Transverse colon (tissue), 4 donors: ENCODE data around the gene RFFL. TPM values are rescaled to one million over a fixed set of nuclear protein-coding genes. Genes with fewer than 3 reads are reported as not detected.

Experiments
- DNase-seq: peaks from one replicate; pipeline ENCODE4 v3.0.0-alpha.2; 2019
- H3K27ac ChIP-seq, 4 donors: fragments of 200-600 bp; sonication (generic); 2 replicates each; pipeline ENCODE4 v1.5.1; 2016 to 2018; ENCODE audit warnings: inconsistent platforms in 4 of 4
- H3K27me3 ChIP-seq: fragments of 200-600 bp; sonication (generic); 2 replicates; pipeline ENCODE4 v1.5.1; 2017; ENCODE audit warnings: inconsistent platforms
- H3K36me3 ChIP-seq, 4 donors: fragments of 200-600 bp; sonication (generic); 2 replicates each; pipeline ENCODE4 v1.5.1; 2017 to 2019; ENCODE audit warnings: inconsistent platforms in 4 of 4
- H3K4me1 ChIP-seq, 4 donors: fragments of 200-600 bp; sonication (generic); 2 replicates each; pipeline ENCODE4 v1.5.1; 2017 to 2020; ENCODE audit warnings: inconsistent platforms in 4 of 4
- H3K4me3 ChIP-seq, 4 donors: fragments of 200-600 bp; sonication (generic); 1 replicate in 1 of 4; 2 replicates in 3 of 4; pipeline versions ENCODE4 v1.5.1 to v1.6.1; 2017 to 2019; ENCODE audit warnings: inconsistent platforms in 4 of 4
- H3K9me3 ChIP-seq, 2 donors: fragments of 200-600 bp; sonication (generic); 2 replicates each; pipeline ENCODE4 v1.5.1; 2017 to 2019; ENCODE audit warnings: inconsistent platforms in 2 of 2
- EP300 ChIP-seq: sonication (generic); formaldehyde crosslinking; IDR thresholded peaks from one replicate; pipeline ENCODE4 v1.6.1; 2017; ENCODE audit warnings: antibody characterized with exemption, low read depth
- POLR2A ChIP-seq: fragments of 450-650 bp; IDR thresholded peaks from one replicate; pipeline ENCODE4 v1.6.1; 2016; ENCODE audit warnings: antibody characterized with exemption, mild to moderate bottlenecking, moderate library complexity
- POLR2AphosphoS5 ChIP-seq, 3 donors: sonication (generic); formaldehyde crosslinking; IDR thresholded peaks; one replicate each; pipeline ENCODE4 v1.6.1; 2016; ENCODE audit warnings: antibody characterized with exemption in 3 of 3
- WGBS, 2 donors: methylation state at CpG; one replicate each; pipeline ENCODE4 v1.1.5; 2018; ENCODE audit warnings: low coverage in 1 of 2; 5-methylcytosine and 5-hydroxymethylcytosine counted together
- in situ Hi-C, 4 donors: fragments of 200-750 bp; cut with MboI; loops; one replicate each; pipeline versions ENCODE4 v1.15.0 to v1.15.1; 2017; ENCODE audit warnings: low sequenced_read_pairs in 3 of 4, low pct_ligation_motif_present in 1 of 4, low pct_unique_long_range_greater_than_20kb in 1 of 4
- intact Hi-C: fragments of 100-400 bp; cut with DNase I; formaldehyde crosslinking; loops from one replicate; pipeline ENCODE4 v1.15.1; 2023; ENCODE audit warnings: low total_unique reads
- total RNA-seq, 4 donors: library from RNA; depleted of rRNA; stranded (reverse); fragments of >200 nt; gene quantifications; one replicate each; pipeline ENCODE4 v1.1.0, GENCODE V29; 2016
- TF ChIP-seq, protein P1 (sequence below), 5 experiments: fragments of 200-600 bp in 3 of 5; fragments of 450-650 bp in 2 of 5; sonication (generic) in 3 of 5; IDR thresholded peaks; 1 replicate in 2 of 5; 2 replicates in 3 of 5; pipeline ENCODE4 v1.5.1; 2016 to 2017; ENCODE audit warnings: antibody characterized with exemption in 5 of 5, inconsistent platforms in 3 of 5, mild to moderate bottlenecking in 2 of 5, moderate library complexity in 1 of 5

Gene RFFL
- total RNA-seq, 4 donors from 2014 or later: 40.6 to 75.8 (median 50.7) TPM

GRCh38 chr17:35023538-35023937 lies 40.0 kb downstream of the RFFL start:
- no peaks in the 10 kb centered on the region for H3K27me3 ChIP-seq
- DNase-seq: no peak
- H3K4me3 ChIP-seq: no peak overlapping the region
- TF ChIP-seq, protein P1, sequence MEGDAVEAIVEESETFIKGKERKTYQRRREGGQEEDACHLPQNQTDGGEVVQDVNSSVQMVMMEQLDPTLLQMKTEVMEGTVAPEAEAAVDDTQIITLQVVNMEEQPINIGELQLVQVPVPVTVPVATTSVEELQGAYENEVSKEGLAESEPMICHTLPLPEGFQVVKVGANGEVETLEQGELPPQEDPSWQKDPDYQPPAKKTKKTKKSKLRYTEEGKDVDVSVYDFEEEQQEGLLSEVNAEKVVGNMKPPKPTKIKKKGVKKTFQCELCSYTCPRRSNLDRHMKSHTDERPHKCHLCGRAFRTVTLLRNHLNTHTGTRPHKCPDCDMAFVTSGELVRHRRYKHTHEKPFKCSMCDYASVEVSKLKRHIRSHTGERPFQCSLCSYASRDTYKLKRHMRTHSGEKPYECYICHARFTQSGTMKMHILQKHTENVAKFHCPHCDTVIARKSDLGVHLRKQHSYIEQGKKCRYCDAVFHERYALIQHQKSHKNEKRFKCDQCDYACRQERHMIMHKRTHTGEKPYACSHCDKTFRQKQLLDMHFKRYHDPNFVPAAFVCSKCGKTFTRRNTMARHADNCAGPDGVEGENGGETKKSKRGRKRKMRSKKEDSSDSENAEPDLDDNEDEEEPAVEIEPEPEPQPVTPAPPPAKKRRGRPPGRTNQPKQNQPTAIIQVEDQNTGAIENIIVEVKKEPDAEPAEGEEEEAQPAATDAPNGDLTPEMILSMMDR (IDR thresholded peaks at IDR 0.05): no peak
- TF ChIP-seq POLR2AphosphoS5 (IDR thresholded peaks at IDR 0.05) (no peak), POLR2A (no peak), EP300 (no peak)
- H3K36me3 ChIP-seq: peaks cover 0 to 5% (median 0%) of the 10 kb centered on the region in 4 donors
- intact Hi-C loops: loop anchor here (5.0 kb wide), 1 partner anchor 64 kb away; no protein-coding TSS in a partner anchor
- peaks cover 11 to 53% (median 14%) of the 10 kb centered on the region in 4 donors for H3K4me1 ChIP-seq
- peak overlapping the region; percentile 35 to 76 (median 70) for H3K27ac ChIP-seq
- in situ Hi-C loops: no loop called here
- WGBS, 2 donors: 80 to 82% methylated on average over 1 to 3 of the region's 3 CpGs
- H3K9me3 ChIP-seq: no peaks in the 10 kb centered on the region

GRCh38 chr17:35022536-35023063 lies 40.9 kb downstream of the RFFL start:
- DNase-seq: peak; percentile 59
- in situ Hi-C loops (no loop called here), intact Hi-C loops (loop anchor here (5.0 kb wide), 1 partner anchor 65 kb away; no protein-coding TSS in a partner anchor)
- Histone ChIP-seq H3K36me3 (peaks cover 0 to 5% (median 0%) of the 10 kb centered on the region in 4 donors), H3K4me3 (no peak overlapping the region), H3K4me1 (peaks cover 9 to 47% (median 13%) of the 10 kb centered on the region in 4 donors), H3K27me3 (no peaks in the 10 kb centered on the region), H3K9me3 (no peaks in the 10 kb centered on the region), H3K27ac (peak overlapping the region; percentile 35 to 76 (median 70))
- TF ChIP-seq POLR2AphosphoS5 (IDR thresholded peaks at IDR 0.05): peak; percentile 68 to 82 (median 72)
- TF ChIP-seq, protein P1 (IDR thresholded peaks at IDR 0.05): peak in 4 of 5 experiments; percentile 16 to 46 (median 31)
- peak; percentile 90 for TF ChIP-seq EP300
- no peak for TF ChIP-seq POLR2A
- 42 to 51% methylated on average over 4 to 8 of the region's 8 CpGs for WGBS, 2 donors

DNA sequence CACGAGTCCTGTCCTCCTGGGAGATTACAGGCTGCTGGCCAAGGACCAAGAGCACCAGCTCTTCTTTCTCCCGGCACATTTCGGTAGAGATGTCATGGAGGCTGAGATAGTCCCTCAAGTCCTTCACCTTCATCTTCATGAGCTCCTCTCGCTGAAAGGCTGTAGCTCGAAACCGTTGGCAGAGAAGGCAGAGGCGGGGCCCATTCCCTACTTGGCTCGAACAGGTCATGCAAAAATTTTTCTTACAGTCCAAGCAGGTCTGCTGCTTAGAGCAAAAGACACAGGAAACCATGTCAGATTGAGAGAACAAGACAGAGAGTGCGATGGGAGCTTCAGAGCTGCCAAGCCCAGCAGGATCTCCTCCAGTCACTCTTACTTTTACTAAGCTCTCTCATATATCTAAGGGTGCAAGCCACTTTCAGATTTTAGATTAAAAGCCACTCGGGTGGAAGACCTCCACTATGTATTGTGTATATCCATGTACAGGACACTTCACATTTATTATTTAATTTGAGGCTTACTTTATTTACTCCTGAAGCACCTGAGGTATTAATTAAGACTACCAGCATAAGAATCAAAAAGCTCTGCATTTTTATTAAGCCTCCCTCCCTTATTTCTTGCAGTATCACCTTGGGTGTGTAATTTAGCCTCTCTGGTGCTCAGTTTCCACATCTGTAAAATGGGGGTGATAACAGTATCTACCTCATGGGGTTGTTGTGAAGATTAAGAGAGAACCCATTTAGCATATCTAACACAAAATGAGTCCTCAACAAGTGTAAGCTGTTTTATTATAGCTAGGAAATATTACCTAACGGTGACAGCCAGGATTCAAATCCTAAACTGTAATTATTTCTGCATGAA lies 41.8 kb downstream of the RFFL start:
- intact Hi-C loops: loop anchor here (5.0 kb wide), 1 partner anchor 66 kb away; no protein-coding TSS in a partner anchor
- in situ Hi-C loops: no loop called here
- no peak overlapping the region for H3K4me3 ChIP-seq
- no peak for DNase-seq
- no peaks in the 10 kb centered on the region for H3K9me3 ChIP-seq
- H3K27ac ChIP-seq: peak overlapping the region; percentile 35 to 76 (median 70)
- TF ChIP-seq, protein P1 (IDR thresholded peaks at IDR 0.05): no peak
- TF ChIP-seq POLR2A: no peak
- no peak for TF ChIP-seq POLR2AphosphoS5 (IDR thresholded peaks at IDR 0.05)
- TF ChIP-seq EP300: no peak
- peaks cover 0 to 11% (median 0%) of the 10 kb centered on the region in 4 donors for H3K36me3 ChIP-seq
- H3K27me3 ChIP-seq: no peaks in the 10 kb centered on the region
- peaks cover 9 to 47% (median 13%) of the 10 kb centered on the region in 4 donors for H3K4me1 ChIP-seq
- 82 to 89% methylated on average over 6 to 11 of the region's 11 CpGs for WGBS, 2 donors
